ENCODE data around the gene MCRIP2.

The MCRIP2 gene

DNA sequence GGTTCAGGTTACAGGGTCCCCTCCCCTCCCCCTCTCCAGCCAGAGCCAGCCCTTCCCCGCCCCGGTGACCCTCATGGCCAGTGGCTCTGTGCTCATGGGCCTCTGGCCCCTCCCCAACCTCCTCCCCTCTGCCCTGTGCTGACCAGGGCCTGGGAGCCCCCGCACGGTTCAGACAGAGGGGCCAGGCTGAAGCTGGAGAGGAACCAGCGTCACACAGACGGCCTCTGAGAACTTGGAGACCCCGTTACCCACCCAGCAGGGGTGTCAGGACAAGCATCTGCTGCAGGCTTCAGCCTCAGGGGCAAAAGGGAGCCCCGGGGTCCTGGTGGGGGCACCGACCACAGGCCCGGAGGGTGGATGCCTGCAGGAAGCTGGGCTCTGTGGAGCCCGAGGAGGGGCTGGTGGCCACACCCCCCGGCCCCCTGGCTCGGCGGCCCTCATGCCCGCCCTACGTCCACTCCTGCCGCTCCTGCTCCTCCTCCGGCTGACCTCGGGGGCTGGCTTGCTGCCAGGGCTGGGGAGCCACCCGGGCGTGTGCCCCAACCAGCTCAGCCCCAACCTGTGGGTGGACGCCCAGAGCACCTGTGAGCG lies 10.7 kb upstream of the MCRIP2 start, which contains the start of gene WFIKKN1:
Gene WFIKKN1, plus strand, starts transcription at position 171 of the 591 bp plus-strand sequence. Its CDS starts 269 bp downstream, at position 440.
- Histone ChIP-seq H3K4me1 (ENCODE audit: insufficient read depth, low read length, poor library complexity, severe bottlenecking) (no peaks in the 10 kb centered on the region), H3K9me2 (replicated peaks; ENCODE audit: low read depth, low read length) (no peaks in the 10 kb centered on the region), H3K4me3 (ENCODE audit: low read length, poor library complexity, severe bottlenecking) (no peak within 1 kb of the TSS), H3K4me2 (ENCODE audit: low read depth, low read length, poor library complexity, severe bottlenecking) (no peak within 1 kb of the TSS), H4K20me1 (ENCODE audit: insufficient read depth, low read length, poor library complexity, severe bottlenecking) (no peaks in the 10 kb centered on the region), H3K9me3 (ENCODE audit: insufficient read depth, low read depth, low read length) (no peaks in the 10 kb centered on the region), H3K9ac (ENCODE audit: low read depth, low read length, poor library complexity, severe bottlenecking) (no peak within 1 kb of the TSS), H3K36me3 (ENCODE audit: insufficient read depth, low read length) (no peaks in the 10 kb centered on the region), H3K27me3 (ENCODE audit: insufficient read depth, low read length, poor library complexity, severe bottlenecking) (no peaks in the 10 kb centered on the region), H2AFZ (ENCODE audit: low read length) (no peak within 1 kb of the TSS), H3K79me2 (ENCODE audit: insufficient read depth, low read length) (peaks cover 14% of the 10 kb centered on the region), H3F3A (ENCODE audit: low read depth) (no peaks in the 10 kb centered on the region)
- TF ChIP-seq, protein P1, sequence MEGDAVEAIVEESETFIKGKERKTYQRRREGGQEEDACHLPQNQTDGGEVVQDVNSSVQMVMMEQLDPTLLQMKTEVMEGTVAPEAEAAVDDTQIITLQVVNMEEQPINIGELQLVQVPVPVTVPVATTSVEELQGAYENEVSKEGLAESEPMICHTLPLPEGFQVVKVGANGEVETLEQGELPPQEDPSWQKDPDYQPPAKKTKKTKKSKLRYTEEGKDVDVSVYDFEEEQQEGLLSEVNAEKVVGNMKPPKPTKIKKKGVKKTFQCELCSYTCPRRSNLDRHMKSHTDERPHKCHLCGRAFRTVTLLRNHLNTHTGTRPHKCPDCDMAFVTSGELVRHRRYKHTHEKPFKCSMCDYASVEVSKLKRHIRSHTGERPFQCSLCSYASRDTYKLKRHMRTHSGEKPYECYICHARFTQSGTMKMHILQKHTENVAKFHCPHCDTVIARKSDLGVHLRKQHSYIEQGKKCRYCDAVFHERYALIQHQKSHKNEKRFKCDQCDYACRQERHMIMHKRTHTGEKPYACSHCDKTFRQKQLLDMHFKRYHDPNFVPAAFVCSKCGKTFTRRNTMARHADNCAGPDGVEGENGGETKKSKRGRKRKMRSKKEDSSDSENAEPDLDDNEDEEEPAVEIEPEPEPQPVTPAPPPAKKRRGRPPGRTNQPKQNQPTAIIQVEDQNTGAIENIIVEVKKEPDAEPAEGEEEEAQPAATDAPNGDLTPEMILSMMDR (conservative IDR thresholded peaks at IDR 0.05; ENCODE audit: low read length): no peak
- TF ChIP-seq EZH2phosphoT487 (IDR thresholded peaks at IDR 0.05; ENCODE audit: borderline replicate concordance): no peak

DNA sequence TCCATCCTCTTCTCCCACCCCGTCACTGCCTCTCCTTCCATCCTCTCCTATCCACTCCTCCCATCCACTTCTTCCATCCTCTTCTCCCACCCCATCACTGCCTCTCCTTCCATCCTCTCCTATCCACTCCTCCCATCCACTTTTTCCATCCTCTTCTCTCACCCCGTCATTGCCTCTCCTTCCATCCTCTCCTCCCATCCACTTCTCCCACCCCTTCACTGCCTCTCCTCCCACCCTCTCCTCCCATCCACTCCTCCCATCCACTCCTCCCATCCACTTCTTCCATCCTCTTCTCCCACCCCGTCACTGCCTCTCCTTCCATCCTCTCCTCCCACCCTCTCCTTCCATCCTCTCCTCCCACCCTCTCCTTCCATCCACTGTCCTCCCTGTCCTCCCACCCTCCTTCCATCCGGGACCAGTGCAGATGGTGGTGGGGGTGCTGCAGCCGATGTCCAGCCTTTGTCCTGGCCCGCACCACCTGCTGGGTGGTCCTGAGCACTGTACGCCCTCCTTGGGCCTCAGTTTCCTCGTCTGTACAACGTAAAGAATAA lies 9.7 kb upstream of the MCRIP2 start:
- Histone ChIP-seq H3K9me3 (ENCODE audit: insufficient read depth, low read depth, low read length) (no peaks in the 10 kb centered on the region), H3K9me2 (replicated peaks; ENCODE audit: low read depth, low read length) (no peaks in the 10 kb centered on the region), H3K9ac (ENCODE audit: low read depth, low read length, poor library complexity, severe bottlenecking) (no peak overlapping the region), H2AFZ (ENCODE audit: low read length) (no peak overlapping the region), H3K27me3 (ENCODE audit: insufficient read depth, low read length, poor library complexity, severe bottlenecking) (no peaks in the 10 kb centered on the region), H3K79me2 (ENCODE audit: insufficient read depth, low read length) (peaks cover 14% of the 10 kb centered on the region), H3K4me2 (ENCODE audit: low read depth, low read length, poor library complexity, severe bottlenecking) (no peak overlapping the region), H3K4me1 (ENCODE audit: insufficient read depth, low read length, poor library complexity, severe bottlenecking) (no peaks in the 10 kb centered on the region), H3K4me3 (ENCODE audit: low read length, poor library complexity, severe bottlenecking) (no peak overlapping the region), H4K20me1 (ENCODE audit: insufficient read depth, low read length, poor library complexity, severe bottlenecking) (no peaks in the 10 kb centered on the region), H3F3A (ENCODE audit: low read depth) (no peaks in the 10 kb centered on the region), H3K36me3 (ENCODE audit: insufficient read depth, low read length) (no peaks in the 10 kb centered on the region)
- TF ChIP-seq, protein P1 (conservative IDR thresholded peaks at IDR 0.05; ENCODE audit: low read length): no peak

DNA sequence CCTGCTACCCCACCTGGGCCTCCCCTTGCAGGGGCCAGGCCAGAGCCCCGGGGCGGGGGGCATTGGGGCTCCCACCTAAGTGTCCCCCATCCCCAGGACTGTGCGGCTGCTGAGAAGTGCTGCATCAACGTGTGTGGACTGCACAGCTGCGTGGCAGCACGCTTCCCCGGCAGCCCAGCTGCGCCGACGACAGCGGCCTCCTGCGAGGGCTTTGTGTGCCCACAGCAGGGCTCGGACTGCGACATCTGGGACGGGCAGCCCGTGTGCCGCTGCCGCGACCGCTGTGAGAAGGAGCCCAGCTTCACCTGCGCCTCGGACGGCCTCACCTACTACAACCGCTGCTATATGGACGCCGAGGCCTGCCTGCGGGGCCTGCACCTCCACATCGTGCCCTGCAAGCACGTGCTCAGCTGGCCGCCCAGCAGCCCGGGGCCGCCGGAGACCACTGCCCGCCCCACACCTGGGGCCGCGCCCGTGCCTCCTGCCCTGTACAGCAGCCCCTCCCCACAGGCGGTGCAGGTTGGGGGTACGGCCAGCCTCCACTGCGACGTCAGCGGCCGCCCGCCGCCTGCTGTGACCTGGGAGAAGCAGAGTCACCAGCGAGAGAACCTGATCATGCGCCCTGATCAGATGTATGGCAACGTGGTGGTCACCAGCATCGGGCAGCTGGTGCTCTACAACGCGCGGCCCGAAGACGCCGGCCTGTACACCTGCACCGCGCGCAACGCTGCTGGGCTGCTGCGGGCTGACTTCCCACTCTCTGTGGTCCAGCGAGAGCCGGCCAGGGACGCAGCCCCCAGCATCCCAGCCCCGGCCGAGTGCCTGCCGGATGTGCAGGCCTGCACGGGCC lies 8.9 kb upstream of the MCRIP2 start:
- H3F3A ChIP-seq (ENCODE audit: low read depth): no peaks in the 10 kb centered on the region
- no peaks in the 10 kb centered on the region for H3K4me1 ChIP-seq (ENCODE audit: insufficient read depth, low read length, poor library complexity, severe bottlenecking)
- no peak overlapping the region for H3K9ac ChIP-seq (ENCODE audit: low read depth, low read length, poor library complexity, severe bottlenecking)
- H3K36me3 ChIP-seq (ENCODE audit: insufficient read depth, low read length): no peaks in the 10 kb centered on the region
- no peak overlapping the region for H3K4me2 ChIP-seq (ENCODE audit: low read depth, low read length, poor library complexity, severe bottlenecking)
- no peaks in the 10 kb centered on the region for H3K27me3 ChIP-seq (ENCODE audit: insufficient read depth, low read length, poor library complexity, severe bottlenecking)
- no peaks in the 10 kb centered on the region for H3K9me3 ChIP-seq (ENCODE audit: insufficient read depth, low read depth, low read length)
- no peaks in the 10 kb centered on the region for H3K9me2 ChIP-seq (replicated peaks; ENCODE audit: low read depth, low read length)
- no peak overlapping the region for H2AFZ ChIP-seq (ENCODE audit: low read length)
- H3K79me2 ChIP-seq (ENCODE audit: insufficient read depth, low read length): peaks cover 14% of the 10 kb centered on the region
- no peak for TF ChIP-seq EZH2phosphoT487 (IDR thresholded peaks at IDR 0.05; ENCODE audit: borderline replicate concordance)
- TF ChIP-seq, protein P1 (conservative IDR thresholded peaks at IDR 0.05; ENCODE audit: low read length): no peak
- no peak overlapping the region for H3K4me3 ChIP-seq (ENCODE audit: low read length, poor library complexity, severe bottlenecking)
- no peaks in the 10 kb centered on the region for H4K20me1 ChIP-seq (ENCODE audit: insufficient read depth, low read length, poor library complexity, severe bottlenecking)

All from Loucy (cell line).